Measurements from ENCODE around the gene INAFM2.

INAFM2 gene

DNA sequence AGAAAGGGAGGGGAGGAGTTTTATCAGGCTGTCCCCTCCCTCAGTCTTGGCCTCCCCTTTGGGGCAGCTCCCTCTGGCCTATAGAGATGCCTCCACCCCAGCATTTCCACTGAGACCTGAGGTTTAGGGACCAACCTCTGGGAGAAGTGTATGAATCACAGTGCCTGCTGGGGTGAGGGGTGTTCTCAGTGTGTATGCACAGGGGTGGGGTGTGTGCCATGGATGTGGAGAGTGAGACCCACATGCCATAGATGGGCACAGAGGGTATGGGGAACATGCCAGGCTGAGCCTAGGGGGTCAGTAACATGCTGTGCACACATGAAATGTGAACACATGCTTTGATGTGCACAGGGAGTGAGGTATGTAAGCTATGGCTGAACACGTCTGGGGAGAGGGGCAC, 28.2 kb upstream of the INAFM2 start:
- H3K4me3 ChIP-seq (ENCODE audit: low read depth, low read length) = no peak overlapping the region
- CTCF ChIA-PET = interaction anchor here (17.3 kb wide), 1 partner anchor 18 kb away, joined by 287 read pairs; the partner anchor contains the start of genes INAFM2 and PLCB2
- no peak for DNase-seq (ENCODE audit: low read depth, low spot score)

DNA sequence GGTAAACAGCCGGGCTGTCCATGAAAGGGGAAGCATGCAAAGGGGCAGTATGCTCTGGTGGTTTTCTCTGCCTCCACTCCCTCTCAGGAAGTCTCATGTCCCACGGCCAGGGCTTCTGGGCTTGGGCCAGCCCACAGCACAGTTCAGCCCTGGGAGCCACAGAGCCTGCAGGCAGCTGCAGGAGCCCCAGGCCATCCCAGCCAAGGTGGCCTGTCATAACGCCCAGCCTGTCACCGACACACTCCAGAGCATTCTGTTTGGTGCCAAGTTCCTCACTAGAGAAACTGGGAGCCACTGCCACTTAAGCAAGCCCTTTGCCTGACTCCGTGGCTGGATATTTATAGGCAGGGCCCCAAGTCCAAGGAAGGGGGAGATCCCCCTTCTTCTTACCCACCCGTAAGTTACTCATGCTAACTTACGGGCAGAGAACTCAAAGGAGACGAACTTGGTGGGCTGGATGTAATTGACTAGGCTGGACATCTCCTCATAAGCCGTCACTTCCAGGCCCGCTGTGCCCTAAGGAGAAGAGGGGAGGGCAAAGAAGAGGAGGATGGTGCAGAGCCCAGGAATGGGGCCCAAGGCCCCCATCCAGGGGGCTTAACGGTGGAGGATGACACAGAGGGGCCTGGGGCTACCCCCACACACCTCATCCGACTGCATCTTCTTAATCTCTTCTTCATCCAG, 27.5 kb upstream of the INAFM2 start:
- ChIA-PET POLR2A (interaction anchor here (0.8 kb wide), 1 partner anchor 27 kb away, joined by 3 read pairs; no protein-coding TSS in a partner anchor), CTCF (interaction anchor here (0.6 to 17.3 kb wide), 3 partner anchors 17 to 250 kb away, joined by 4 to 287 read pairs (median 4); partner anchors contain the start of genes INAFM2 and PLCB2)
- H3K4me3 ChIP-seq (ENCODE audit: low read depth, low read length) = no peak overlapping the region
- TF ChIP-seq, protein P1, sequence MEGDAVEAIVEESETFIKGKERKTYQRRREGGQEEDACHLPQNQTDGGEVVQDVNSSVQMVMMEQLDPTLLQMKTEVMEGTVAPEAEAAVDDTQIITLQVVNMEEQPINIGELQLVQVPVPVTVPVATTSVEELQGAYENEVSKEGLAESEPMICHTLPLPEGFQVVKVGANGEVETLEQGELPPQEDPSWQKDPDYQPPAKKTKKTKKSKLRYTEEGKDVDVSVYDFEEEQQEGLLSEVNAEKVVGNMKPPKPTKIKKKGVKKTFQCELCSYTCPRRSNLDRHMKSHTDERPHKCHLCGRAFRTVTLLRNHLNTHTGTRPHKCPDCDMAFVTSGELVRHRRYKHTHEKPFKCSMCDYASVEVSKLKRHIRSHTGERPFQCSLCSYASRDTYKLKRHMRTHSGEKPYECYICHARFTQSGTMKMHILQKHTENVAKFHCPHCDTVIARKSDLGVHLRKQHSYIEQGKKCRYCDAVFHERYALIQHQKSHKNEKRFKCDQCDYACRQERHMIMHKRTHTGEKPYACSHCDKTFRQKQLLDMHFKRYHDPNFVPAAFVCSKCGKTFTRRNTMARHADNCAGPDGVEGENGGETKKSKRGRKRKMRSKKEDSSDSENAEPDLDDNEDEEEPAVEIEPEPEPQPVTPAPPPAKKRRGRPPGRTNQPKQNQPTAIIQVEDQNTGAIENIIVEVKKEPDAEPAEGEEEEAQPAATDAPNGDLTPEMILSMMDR (IDR thresholded peaks at IDR 0.05; ENCODE audit: insufficient read depth, low read length, missing control alignments) = no peak
- no peak for DNase-seq (ENCODE audit: low read depth, low spot score)

More for the DNA sequence above, 28.2 kb upstream of the INAFM2 start:
- POLR2A ChIA-PET = no interaction called here
- TF ChIP-seq, protein P1 (IDR thresholded peaks at IDR 0.05; ENCODE audit: insufficient read depth, low read length, missing control alignments) = no peak

DNA sequence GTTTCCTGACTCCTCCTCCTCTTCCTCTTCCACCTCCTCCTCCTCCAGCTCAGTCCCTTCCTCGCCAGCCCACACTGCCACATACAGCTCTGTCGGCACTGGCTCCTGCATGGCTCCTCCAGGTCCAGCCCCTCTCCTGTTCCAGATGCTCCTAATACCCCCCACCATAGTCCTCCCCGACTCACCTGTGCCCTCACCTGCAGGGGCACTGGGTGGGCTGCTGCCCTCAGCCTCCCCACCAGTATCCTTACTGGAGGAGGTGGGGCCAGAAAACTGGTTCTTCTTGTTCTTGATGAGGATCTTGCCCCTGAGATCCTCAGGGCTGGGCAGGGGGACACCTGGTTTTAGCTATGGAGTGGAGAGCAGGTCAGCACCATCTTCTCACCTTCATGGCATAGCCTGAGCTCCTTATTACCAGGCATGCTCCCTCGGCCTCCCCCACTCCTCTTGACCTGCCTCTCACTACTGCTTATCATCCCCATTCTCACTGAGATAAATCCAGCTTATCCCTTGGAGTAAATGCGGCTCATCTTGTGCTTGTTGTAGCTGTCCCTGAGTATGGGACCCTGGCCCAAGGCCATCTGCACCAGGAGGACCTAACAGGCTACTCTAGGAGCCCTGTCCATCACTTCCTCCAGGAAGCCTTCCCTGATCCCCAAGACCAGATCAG, 26.8 kb upstream of the INAFM2 start:
- POLR2A ChIA-PET = interaction anchor here (0.8 kb wide), 1 partner anchor 26 kb away, joined by 3 read pairs; no protein-coding TSS in a partner anchor
- no peak overlapping the region for H3K4me3 ChIP-seq (ENCODE audit: low read depth, low read length)
- TF ChIP-seq, protein P1 (IDR thresholded peaks at IDR 0.05; ENCODE audit: insufficient read depth, low read length, missing control alignments) = no peak
- DNase-seq (ENCODE audit: low read depth, low spot score) = no peak
- CTCF ChIA-PET = interaction anchor here (0.6 to 17.3 kb wide), 5 partner anchors 8 to 251 kb away, joined by 3 to 287 read pairs (median 4); partner anchors contain the start of genes INAFM2 and PLCB2

DNA sequence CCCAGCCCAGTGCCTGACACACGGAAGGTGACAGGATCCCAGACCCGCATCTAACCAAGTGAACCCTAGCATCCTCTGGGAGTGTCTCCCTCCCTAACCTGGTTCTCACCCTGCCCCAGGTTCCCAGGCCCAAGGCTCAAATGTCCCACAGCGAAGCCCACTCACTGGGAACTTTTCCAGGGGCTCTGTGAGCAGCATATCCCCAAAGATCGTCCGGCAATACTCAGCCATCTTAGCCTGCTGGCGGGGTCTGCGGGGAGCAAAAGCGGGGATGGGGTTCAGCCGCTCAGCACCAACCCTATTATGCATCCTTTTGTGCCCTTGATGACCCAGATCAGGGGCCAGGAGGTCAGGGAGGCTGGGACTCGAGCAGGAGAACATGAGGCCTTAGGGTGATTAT, 26.1 kb upstream of the INAFM2 start:
- DNase-seq (ENCODE audit: low read depth, low spot score) = no peak

DNA sequence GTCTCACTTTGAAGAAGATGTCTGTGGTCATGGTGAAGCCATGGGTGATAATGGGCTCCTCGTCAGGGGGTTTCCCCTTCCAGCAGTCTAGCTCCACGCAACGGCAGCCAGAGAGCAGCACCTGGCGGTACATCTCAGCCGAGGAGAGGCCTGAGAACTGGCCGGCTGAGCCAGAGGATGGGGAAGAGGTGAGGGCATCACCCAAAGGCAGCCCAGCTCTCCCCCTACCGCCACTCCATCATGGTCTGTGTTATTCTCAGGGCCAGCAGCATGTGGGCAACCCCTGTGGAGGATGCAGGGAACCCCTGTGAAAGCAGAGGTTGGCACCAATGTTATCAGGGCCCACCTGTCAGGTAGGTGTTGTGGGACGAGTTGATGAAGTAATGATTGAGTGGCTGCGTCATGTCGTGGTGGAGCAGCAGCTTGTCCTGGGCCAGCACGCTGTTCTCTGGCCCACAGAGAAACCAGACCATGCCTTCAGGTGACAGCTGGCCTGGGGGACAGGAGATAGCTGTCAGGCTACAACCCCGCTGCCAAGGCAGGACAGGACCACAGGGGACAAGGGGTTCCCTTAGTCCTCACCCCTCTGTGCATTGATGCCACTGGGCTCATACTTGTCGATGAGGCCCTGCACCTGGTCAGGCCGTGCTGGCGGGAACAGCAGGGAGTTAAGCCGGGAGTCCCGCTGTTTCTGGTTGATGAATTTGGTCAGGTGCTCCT, 25.1 kb upstream of the INAFM2 start:
- no peak for DNase-seq (ENCODE audit: low read depth, low spot score)
- CTCF ChIA-PET = interaction anchor here (2.3 to 17.3 kb wide), 2 partner anchors 15 to 19 kb away, joined by 14 to 287 read pairs; partner anchors contain the start of genes INAFM2 and PLCB2
- no peak overlapping the region for H3K4me3 ChIP-seq (ENCODE audit: low read depth, low read length)
- POLR2A ChIA-PET = interaction anchor here (0.6 kb wide), 1 partner anchor 47 kb away, joined by 3 read pairs; no protein-coding TSS in a partner anchor
- TF ChIP-seq, protein P1 (IDR thresholded peaks at IDR 0.05; ENCODE audit: insufficient read depth, low read length, missing control alignments) = no peak

More for the DNA sequence above, 26.1 kb upstream of the INAFM2 start:
- ChIA-PET CTCF (interaction anchor here (0.8 to 17.3 kb wide), 5 partner anchors 9 to 252 kb away, joined by 3 to 287 read pairs (median 4); partner anchors contain the start of genes INAFM2 and PLCB2), POLR2A (no interaction called here)
- no peak overlapping the region for H3K4me3 ChIP-seq (ENCODE audit: low read depth, low read length)
- TF ChIP-seq, protein P1 (IDR thresholded peaks at IDR 0.05; ENCODE audit: insufficient read depth, low read length, missing control alignments) = no peak
